NOMO-1 (cell line): Measurements from ENCODE around the gene SEPHS1.
"Not testable (repeated sequence)": the region's sequence is repeated elsewhere in the genome, so short reads cannot be mapped to it uniquely, and the experiment has no call there.

Experiments used
- DNase-seq, 2 experiments: peaks; one replicate each; lab custom pipeline; 2025; ENCODE audit not compliant: unreplicated experiment in 2 of 2; lab: John Stamatoyannopoulos, UW

SEPHS1 gene

GRCh38 chr10:13291821-13292773, 56.0 kb downstream of the SEPHS1 start:
- no peak for DNase-seq

GRCh38 chr10:13291061-13291460, 57.0 kb downstream of the SEPHS1 start:
- DNase-seq: no peak

GRCh38 chr10:13284050-13284449, 64.0 kb downstream of the SEPHS1 start:
- no peak for DNase-seq

- DNase-seq: not testable (repeated sequence)
Observed at GRCh38 chr10:13282348-13282747, 65.7 kb downstream of the SEPHS1 start.

- DNase-seq: no peak
Observed at GRCh38 chr10:13276749-13277365, 71.2 kb downstream of the SEPHS1 start.

- not testable (repeated sequence) for DNase-seq
Observed at GRCh38 chr10:13276146-13276545, 71.9 kb downstream of the SEPHS1 start.

- DNase-seq: no peak
Observed at GRCh38 chr10:13272164-13272571, 75.9 kb downstream of the SEPHS1 start.

GRCh38 chr10:13271552-13272163, 76.4 kb downstream of the SEPHS1 start:
- DNase-seq: no peak

- peak in 1 of 2 experiments; percentile 12 for DNase-seq
Observed at GRCh38 chr10:13270877-13271551, 77.1 kb downstream of the SEPHS1 start.

- DNase-seq: peak in 1 of 2 experiments; percentile 32
Observed at GRCh38 chr10:13268841-13269240, 79.3 kb downstream of the SEPHS1 start.

GRCh38 chr10:13268310-13268709, 79.8 kb downstream of the SEPHS1 start:
- no peak for DNase-seq
